Naive thymus-derived CD4-positive, alpha-beta T cell (primary cell): ENCODE data around the gene SLC25A13. TPM values are rescaled to one million over a fixed set of nuclear protein-coding genes. Genes with fewer than 3 reads are reported as not detected.

ENCODE experiments used
- ATAC-seq: fragments of 150-1000 bp; cut with Tn5 transposase; 2 replicates; pipeline ENCODE4 v1.10.0; 2021; ENCODE audit warnings: mild to moderate bottlenecking, moderate library complexity
- CTCF ChIA-PET: fragments of 350-600 bp; sonication (Branson Sonifier 250); formaldehyde crosslinking; loops from one replicate; lab custom pipeline; 2021; ENCODE audit warnings: antibody characterized with exemption; lab: Charles Lee
- POLR2A ChIA-PET: fragments of 350-600 bp; sonication (Branson Sonifier 250); formaldehyde crosslinking; loops from one replicate; lab custom pipeline; 2021; ENCODE audit warnings: antibody characterized with exemption, inconsistent platforms; lab: Charles Lee
- DNase-seq, 9 donors: peaks; one replicate each; pipeline versions ENCODE4 v3.0.0 to v3.0.0-alpha.2; 2020 to 2022; ENCODE audit warnings: mixed read lengths in 1 of 9
- H3K27ac ChIP-seq: one replicate; pipeline ENCODE4 v1.7.0; 2013; ENCODE audit warnings: mild to moderate bottlenecking, low read depth, low read length, moderate library complexity
- H3K27me3 ChIP-seq, 2 donors: one replicate each; pipeline ENCODE4 v1.7.0; 2013; ENCODE audit warnings: low read length in 2 of 2, mild to moderate bottlenecking in 2 of 2, moderate library complexity in 2 of 2; ENCODE audit not compliant: control insufficient read depth in 2 of 2, insufficient read depth in 2 of 2
- H3K36me3 ChIP-seq, 3 experiments: 1 replicate in 2 of 3; 2 replicates in 1 of 3; pipeline ENCODE4 v1.7.0; 2013; ENCODE audit warnings: low read length in 3 of 3, mild to moderate bottlenecking in 3 of 3, moderate library complexity in 1 of 3; ENCODE audit not compliant: insufficient read depth in 3 of 3, control insufficient read depth in 2 of 3
- H3K4me1 ChIP-seq, 2 donors: one replicate each; pipeline ENCODE4 v1.7.0; 2013; ENCODE audit warnings: low read length in 2 of 2, mild to moderate bottlenecking in 2 of 2, moderate library complexity in 1 of 2; ENCODE audit not compliant: control insufficient read depth in 2 of 2, insufficient read depth in 2 of 2
- H3K4me3 ChIP-seq: 2 replicates; pipeline ENCODE4 v1.7.0; 2013; ENCODE audit warnings: mild to moderate bottlenecking, low read length
- H3K9me3 ChIP-seq, 3 experiments: 1 replicate in 2 of 3; 2 replicates in 1 of 3; pipeline ENCODE4 v1.7.0; 2013; ENCODE audit warnings: low read length in 3 of 3; ENCODE audit not compliant: control insufficient read depth in 2 of 3
- H3K27ac Mint-ChIP-seq, 9 donors: one replicate each; pipeline ENCODE4 v1.8.0; 2020 to 2022; ENCODE audit warnings: mixed read lengths in 9 of 9, mild to moderate bottlenecking in 8 of 9, moderate library complexity in 5 of 9, inconsistent platforms in 2 of 9
- H3K27me3 Mint-ChIP-seq, 5 donors: one replicate each; pipeline ENCODE4 v1.8.0; 2021 to 2022; ENCODE audit warnings: mixed read lengths in 5 of 5, mild to moderate bottlenecking in 1 of 5
- H3K36me3 Mint-ChIP-seq, 5 donors: one replicate each; pipeline ENCODE4 v1.8.0; 2020 to 2022; ENCODE audit warnings: mixed read lengths in 5 of 5, mild to moderate bottlenecking in 3 of 5, inconsistent platforms in 1 of 5
- H3K4me1 Mint-ChIP-seq, 7 donors: one replicate each; pipeline ENCODE4 v1.8.0; 2020 to 2022; ENCODE audit warnings: mixed read lengths in 7 of 7, mild to moderate bottlenecking in 3 of 7, inconsistent platforms in 1 of 7
- H3K4me3 Mint-ChIP-seq, 10 donors: one replicate each; pipeline ENCODE4 v1.8.0; 2020 to 2022; ENCODE audit warnings: mild to moderate bottlenecking in 10 of 10, mixed read lengths in 10 of 10, moderate library complexity in 6 of 10, inconsistent platforms in 2 of 10
- H3K9me3 Mint-ChIP-seq, 11 donors: one replicate each; pipeline ENCODE4 v1.8.0; 2020 to 2022; ENCODE audit warnings: mixed read lengths in 11 of 11, mild to moderate bottlenecking in 4 of 11, inconsistent platforms in 1 of 11, moderate library complexity in 1 of 11
- intact Hi-C, 2 donors: fragments of 100-400 bp; cut with micrococcal nuclease; formaldehyde crosslinking; loops; one replicate each; pipeline ENCODE4 v1.15.1; 2023
- polyA plus RNA-seq, 2 donors: library from polyadenylated mRNA; unstranded; fragments of 300-500 nt; fragmentation: Illumina TruSeq; gene quantifications; one replicate each; pipeline ENCODE4 v1.2.3, GENCODE V29; 2021
- total RNA-seq, 6 experiments: library from RNA in 5 of 6; stranded (reverse) in 5 of 6; gene quantifications; 1 replicate in 5 of 6; 2 replicates in 1 of 6; pipeline ENCODE4 v1.2.3 and lab custom pipeline; 2021 to 2026

Gene SLC25A13
- total and polyA plus RNA-seq, 7 experiments from 2014 or later = 5.7 to 22.5 (median 9.1) TPM

- no peak for DNase-seq
- intact Hi-C loops = no loop called here
- H3K27me3 Mint-ChIP-seq = no peaks in the 10 kb centered on the region
- H3K9me3 Mint-ChIP-seq = peaks cover 0 to 6% (median 0%) of the 10 kb centered on the region in 11 donors
- ChIA-PET CTCF (interaction anchor here (0.8 kb wide), 1 partner anchor 12 kb away, joined by 3 read pairs; no protein-coding TSS in a partner anchor), POLR2A (no interaction called here)
- H3K36me3 ChIP-seq = no peaks in the 10 kb centered on the region
- H3K4me1 ChIP-seq = no peaks in the 10 kb centered on the region
- peaks cover 0 to 24% (median 14%) of the 10 kb centered on the region in 5 donors for H3K36me3 Mint-ChIP-seq
- H3K4me3 Mint-ChIP-seq = peak overlapping the region in 1 of 10 donors; percentile 42
- H3K9me3 ChIP-seq = no peaks in the 10 kb centered on the region
- no peak overlapping the region for H3K4me3 ChIP-seq
- no peak overlapping the region for H3K27ac ChIP-seq
- H3K4me1 Mint-ChIP-seq = peaks cover 0 to 19% (median 8%) of the 10 kb centered on the region in 7 donors
- ATAC-seq = no peak
- no peaks in the 10 kb centered on the region for H3K27me3 ChIP-seq
- H3K27ac Mint-ChIP-seq = no peak overlapping the region
These were observed 85.5 kb downstream of the SLC25A13 start for GRCh38 chr7:96236198-96237039.

GRCh38 chr7:96235281-96235680 lies 86.6 kb downstream of the SLC25A13 start:
- CTCF ChIA-PET = no interaction called here
- H3K4me3 ChIP-seq = no peak overlapping the region
- H3K9me3 Mint-ChIP-seq = peaks cover 0 to 6% (median 0%) of the 10 kb centered on the region in 11 donors
- H3K27me3 Mint-ChIP-seq = no peaks in the 10 kb centered on the region
- peaks cover 7 to 33% (median 22%) of the 10 kb centered on the region in 5 donors for H3K36me3 Mint-ChIP-seq
- H3K4me1 ChIP-seq = no peaks in the 10 kb centered on the region
- H3K4me3 Mint-ChIP-seq = no peak overlapping the region
- peaks cover 0 to 15% (median 7%) of the 10 kb centered on the region in 7 donors for H3K4me1 Mint-ChIP-seq
- H3K27ac ChIP-seq = no peak overlapping the region
- no peaks in the 10 kb centered on the region for H3K36me3 ChIP-seq
- intact Hi-C loops = no loop called here
- no peaks in the 10 kb centered on the region for H3K9me3 ChIP-seq
- no peak for ATAC-seq
- POLR2A ChIA-PET = no interaction called here
- no peak overlapping the region for H3K27ac Mint-ChIP-seq
- H3K27me3 ChIP-seq = no peaks in the 10 kb centered on the region
- no peak for DNase-seq

DNA sequence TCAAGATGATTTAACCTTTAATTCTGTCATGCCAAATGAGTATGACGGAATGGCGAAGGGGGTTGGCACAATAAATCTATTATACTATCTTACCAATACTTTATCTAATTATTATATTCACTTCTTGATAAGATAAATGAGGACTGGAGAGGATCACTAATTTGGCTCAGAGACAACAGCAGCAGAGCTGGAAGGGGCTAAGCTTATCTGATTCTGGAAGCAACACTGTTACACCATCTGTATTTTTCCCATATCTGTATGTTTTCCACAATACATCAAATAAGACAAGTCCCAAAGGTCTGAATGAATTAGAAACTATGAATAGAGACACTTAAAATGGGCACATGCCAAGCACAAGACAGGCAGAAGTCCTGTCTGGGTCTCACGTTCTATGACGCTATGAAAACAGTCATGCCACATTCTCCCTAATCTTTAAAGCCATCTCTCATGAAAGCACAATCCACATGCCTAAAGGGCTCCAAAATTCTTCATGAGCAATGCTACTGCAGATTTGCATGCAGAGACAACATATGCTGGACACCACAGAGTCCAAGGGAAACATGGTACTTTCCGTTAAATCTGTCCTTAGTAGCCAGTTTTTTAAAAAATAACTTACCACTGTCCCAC lies 88.3 kb downstream of the SLC25A13 start:
- Histone ChIP-seq H3K27ac (no peak overlapping the region), H3K4me3 (no peak overlapping the region), H3K36me3 (no peaks in the 10 kb centered on the region), H3K4me1 (no peaks in the 10 kb centered on the region), H3K9me3 (no peaks in the 10 kb centered on the region), H3K27me3 (no peaks in the 10 kb centered on the region)
- CTCF ChIA-PET = interaction anchor here (0.6 kb wide), 1 partner anchor 14 kb away, joined by 3 read pairs; no protein-coding TSS in a partner anchor
- no peak overlapping the region for H3K27ac Mint-ChIP-seq
- peaks cover 8 to 43% (median 32%) of the 10 kb centered on the region in 5 donors for H3K36me3 Mint-ChIP-seq
- intact Hi-C loops = no loop called here
- POLR2A ChIA-PET = no interaction called here
- H3K27me3 Mint-ChIP-seq = no peaks in the 10 kb centered on the region
- H3K9me3 Mint-ChIP-seq = peaks cover 0 to 9% (median 0%) of the 10 kb centered on the region in 11 donors
- DNase-seq = no peak
- H3K4me1 Mint-ChIP-seq = peaks cover 0 to 11% (median 6%) of the 10 kb centered on the region in 7 donors
- H3K4me3 Mint-ChIP-seq = no peak overlapping the region
- no peak for ATAC-seq

GRCh38 chr7:96233084-96233483 lies 88.8 kb downstream of the SLC25A13 start:
- POLR2A ChIA-PET = no interaction called here
- no peaks in the 10 kb centered on the region for H3K9me3 ChIP-seq
- Mint-ChIP-seq H3K4me3 (no peak overlapping the region), H3K9me3 (peaks cover 0 to 9% (median 0%) of the 10 kb centered on the region in 11 donors), H3K4me1 (peaks cover 0 to 10% (median 6%) of the 10 kb centered on the region in 7 donors), H3K27me3 (no peaks in the 10 kb centered on the region), H3K27ac (no peak overlapping the region), H3K36me3 (peaks cover 8 to 46% (median 35%) of the 10 kb centered on the region in 5 donors)
- intact Hi-C loops = no loop called here
- H3K27me3 ChIP-seq = no peaks in the 10 kb centered on the region
- no peaks in the 10 kb centered on the region for H3K4me1 ChIP-seq
- DNase-seq (no peak), ATAC-seq (no peak)
- H3K4me3 ChIP-seq = no peak overlapping the region
- no peaks in the 10 kb centered on the region for H3K36me3 ChIP-seq
- CTCF ChIA-PET = no interaction called here
- H3K27ac ChIP-seq = no peak overlapping the region

DNA sequence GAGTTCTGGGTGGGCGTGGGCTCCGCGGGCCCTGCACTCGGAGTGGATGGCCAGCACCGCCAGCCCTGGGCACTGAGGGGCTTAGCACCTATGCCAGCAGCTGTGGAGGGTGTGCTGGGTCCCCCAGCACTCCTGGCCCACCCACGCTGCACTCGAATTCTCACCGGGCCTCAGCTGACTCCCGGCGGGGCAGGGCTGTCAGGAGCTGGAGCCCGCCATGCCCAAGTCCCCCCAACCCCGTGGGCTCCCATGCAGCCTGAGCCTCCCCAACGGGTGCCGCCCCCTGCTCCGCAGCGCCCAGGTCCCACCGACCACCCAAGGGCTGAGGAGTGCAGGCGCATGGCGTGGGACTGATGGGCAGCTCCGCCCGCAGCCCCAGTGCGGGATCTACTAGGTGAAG lies 93.1 kb downstream of the SLC25A13 start:
- Mint-ChIP-seq H3K4me1 (peaks cover 0 to 6% (median 0%) of the 10 kb centered on the region in 7 donors), H3K9me3 (peaks cover 0 to 9% (median 0%) of the 10 kb centered on the region in 11 donors), H3K27me3 (no peaks in the 10 kb centered on the region), H3K4me3 (no peak overlapping the region), H3K27ac (no peak overlapping the region), H3K36me3 (peaks cover 12 to 41% (median 39%) of the 10 kb centered on the region in 5 donors)
- Histone ChIP-seq H3K36me3 (no peaks in the 10 kb centered on the region), H3K27ac (no peak overlapping the region), H3K9me3 (no peaks in the 10 kb centered on the region), H3K27me3 (no peaks in the 10 kb centered on the region), H3K4me1 (no peaks in the 10 kb centered on the region), H3K4me3 (no peak overlapping the region)
- DNase-seq (no peak), ATAC-seq (no peak)
- intact Hi-C loops = no loop called here
- ChIA-PET POLR2A (no interaction called here), CTCF (no interaction called here)

DNA sequence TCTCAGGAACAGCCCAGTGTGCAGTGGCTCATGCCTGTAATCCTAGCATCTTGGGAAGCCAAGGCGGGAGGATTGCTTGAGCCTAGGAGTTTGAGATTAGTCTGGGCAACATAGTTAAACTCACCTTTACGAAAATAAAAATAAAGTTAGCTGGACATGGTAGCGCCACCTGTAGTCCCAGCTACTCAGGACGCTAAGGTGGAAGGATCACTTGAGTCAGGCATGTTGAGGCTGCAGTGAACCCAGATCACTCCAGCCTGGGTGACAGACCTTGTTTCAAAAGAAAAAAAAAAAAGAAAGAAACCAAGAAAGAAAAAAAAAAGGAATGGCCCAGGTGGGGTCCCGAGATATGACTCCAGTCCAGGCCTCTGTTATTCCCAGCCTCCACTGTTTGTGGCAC lies 96.6 kb downstream of the SLC25A13 start:
- intact Hi-C loops = no loop called here
- ATAC-seq (no peak), DNase-seq (no peak)
- Histone ChIP-seq H3K9me3 (no peaks in the 10 kb centered on the region), H3K4me3 (no peak overlapping the region), H3K27ac (no peak overlapping the region), H3K4me1 (no peaks in the 10 kb centered on the region), H3K36me3 (no peaks in the 10 kb centered on the region), H3K27me3 (no peaks in the 10 kb centered on the region)
- Mint-ChIP-seq H3K9me3 (peaks cover 0 to 7% (median 0%) of the 10 kb centered on the region in 11 donors), H3K27me3 (no peaks in the 10 kb centered on the region), H3K36me3 (peaks cover 5 to 26% (median 18%) of the 10 kb centered on the region in 5 donors), H3K4me1 (peaks cover 0 to 6% (median 0%) of the 10 kb centered on the region in 7 donors), H3K27ac (peak overlapping the region in 1 of 9 donors; percentile 63), H3K4me3 (no peak overlapping the region)
- ChIA-PET POLR2A (no interaction called here), CTCF (interaction anchor here (1.1 kb wide), 1 partner anchor 11 kb away, joined by 3 read pairs; no protein-coding TSS in a partner anchor)
